ENCODE data around the gene CRADD. TPM values are rescaled to one million over a fixed set of nuclear protein-coding genes. Genes with fewer than 3 reads are reported as not detected.
"Not testable (repeated sequence)": the region's sequence is repeated elsewhere in the genome, so short reads cannot be mapped to it uniquely, and the experiment has no call there.

The CRADD gene
- polyA plus RNA-seq, 4 donors, result 19.0 to 49.4 (median 27.1) TPM

DNA sequence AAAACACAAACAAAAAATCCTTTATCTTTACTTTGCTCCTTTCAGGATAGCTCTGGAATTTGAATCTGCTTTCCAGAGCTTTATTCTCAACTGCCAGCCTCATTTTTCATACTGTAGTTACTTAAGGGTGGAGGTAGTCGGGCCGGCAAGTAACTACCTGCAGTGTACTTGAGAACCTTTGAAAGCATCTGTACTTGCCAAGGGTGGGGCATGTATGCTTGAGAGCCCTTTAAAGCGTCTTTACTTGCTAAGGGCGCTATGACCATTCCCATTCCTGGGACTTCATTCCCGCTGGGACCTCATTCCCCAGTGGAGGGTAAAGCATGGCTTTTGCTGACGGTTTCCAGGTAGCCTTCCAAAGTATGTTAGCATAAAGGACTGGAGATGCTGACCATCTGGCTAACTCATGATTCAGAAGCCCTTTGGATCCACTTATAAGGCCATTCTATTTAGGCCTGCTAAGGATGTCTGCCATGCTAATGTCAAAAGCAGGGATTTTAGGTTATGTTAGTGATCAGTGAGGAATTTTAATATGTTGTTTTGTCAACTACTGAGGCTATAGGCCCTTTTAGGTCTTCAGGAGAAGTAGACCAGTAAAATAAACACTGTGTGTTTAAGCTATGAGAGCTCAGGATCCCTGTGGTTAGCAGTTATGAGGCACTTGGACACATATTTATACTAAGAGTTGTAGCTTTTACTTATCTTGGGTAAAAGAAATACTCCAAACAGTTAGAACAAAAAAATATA is 74.9 kb downstream of the CRADD start:
- FAIRE-seq, result no peak
- Histone ChIP-seq H3K27ac (ENCODE audit: low read depth in 1 of 3, low read length in 2 of 3) (peak overlapping the region in 1 of 3 donors; percentile 1), H3K9me3 (ENCODE audit: control insufficient read depth in 2 of 2, insufficient read depth in 1 of 2, low read depth in 1 of 2, low read length in 1 of 2) (peaks cover 0 to 29% of the 10 kb centered on the region in 2 donors)

DNA sequence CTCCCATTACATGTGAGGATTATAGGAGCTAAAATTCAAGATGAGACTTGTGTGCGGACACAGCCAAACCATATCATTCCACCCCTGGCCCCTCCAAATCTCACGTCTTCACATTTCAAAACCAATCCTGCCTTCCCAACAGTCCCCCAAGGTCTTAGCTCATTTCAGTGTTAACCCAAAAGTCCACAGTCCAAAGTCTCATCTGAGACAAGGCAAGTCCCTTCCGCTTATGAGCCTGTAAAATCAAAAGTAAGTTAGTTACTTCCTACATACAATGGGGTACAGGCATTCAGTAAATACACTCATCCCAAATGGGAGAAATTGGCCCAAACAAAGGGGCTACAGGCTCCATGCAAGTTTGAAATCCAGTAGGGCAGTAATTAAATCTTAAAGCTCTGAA is 76.1 kb downstream of the CRADD start:
- Histone ChIP-seq H3K27ac (ENCODE audit: low read depth in 1 of 3, low read length in 2 of 3) (no peak overlapping the region), H3K36me3 (ENCODE audit: control insufficient read depth in 3 of 3, insufficient read depth in 2 of 3, low read depth in 1 of 3, low read length in 3 of 3) (peaks cover 0 to 2% (median 0%) of the 10 kb centered on the region in 3 donors), H3K9me3 (ENCODE audit: control insufficient read depth in 2 of 2, insufficient read depth in 1 of 2, low read depth in 1 of 2, low read length in 1 of 2) (peaks cover 0 to 29% of the 10 kb centered on the region in 2 donors), H3K4me1 (ENCODE audit: control insufficient read depth in 3 of 3, insufficient read depth in 2 of 3, low read depth in 1 of 3, low read length in 2 of 3) (peaks cover 0 to 4% (median 0%) of the 10 kb centered on the region in 3 donors), H3K27me3 (ENCODE audit: control insufficient read depth in 3 of 3, insufficient read depth in 3 of 3, low read length in 3 of 3) (no peaks in the 10 kb centered on the region), H3K4me3 (ENCODE audit: low read depth in 1 of 3, low read length in 3 of 3) (no peak overlapping the region)
- no peak for DNase-seq
- FAIRE-seq, result no peak
- 84 to 92% (median 87%) methylated on average over 3 of the region's 3 CpGs for WGBS, 3 donors

More for the DNA sequence above, 74.9 kb downstream of the CRADD start:
- Histone ChIP-seq H3K4me3 (ENCODE audit: low read depth in 1 of 3, low read length in 3 of 3) (no peak overlapping the region), H3K4me1 (ENCODE audit: control insufficient read depth in 3 of 3, insufficient read depth in 2 of 3, low read depth in 1 of 3, low read length in 2 of 3) (peaks cover 0 to 4% (median 0%) of the 10 kb centered on the region in 3 donors), H3K27me3 (ENCODE audit: control insufficient read depth in 3 of 3, insufficient read depth in 3 of 3, low read length in 3 of 3) (no peaks in the 10 kb centered on the region), H3K36me3 (ENCODE audit: control insufficient read depth in 3 of 3, insufficient read depth in 2 of 3, low read depth in 1 of 3, low read length in 3 of 3) (peaks cover 0 to 2% (median 0%) of the 10 kb centered on the region in 3 donors)
- 92 to 95% (median 93%) methylated on average over 6 of the region's 6 CpGs for WGBS, 3 donors
- DNase-seq, result no peak

DNA sequence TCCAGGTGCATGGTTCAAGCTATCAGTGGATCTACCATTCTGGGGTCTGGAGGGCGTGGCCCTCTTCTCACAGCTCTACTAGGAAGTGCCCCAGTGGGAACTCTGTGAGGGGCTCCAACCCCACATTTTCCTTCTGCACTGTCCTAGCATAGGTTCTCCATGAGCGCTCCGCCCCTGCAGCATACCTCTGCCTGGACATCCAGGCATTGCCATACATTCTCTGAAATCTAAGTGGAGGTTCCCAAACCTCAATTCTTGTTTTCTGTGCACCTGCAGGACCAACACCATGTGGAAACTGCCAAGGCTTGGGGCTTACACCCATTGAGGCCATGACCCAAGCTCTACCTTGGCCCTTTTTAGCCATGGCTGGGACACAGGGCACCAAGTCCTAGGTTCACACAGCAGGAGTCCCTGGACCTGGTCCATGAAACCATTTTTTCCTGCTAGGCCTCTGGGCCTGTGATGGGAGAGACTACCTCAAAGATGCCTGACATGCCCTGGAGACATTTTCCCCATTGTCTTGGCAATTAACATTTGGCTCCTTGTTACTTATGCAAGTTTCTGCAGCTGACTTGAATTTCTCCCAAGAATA is 76.8 kb downstream of the CRADD start:
- H3K4me1 ChIP-seq (ENCODE audit: control insufficient read depth in 3 of 3, insufficient read depth in 2 of 3, low read depth in 1 of 3, low read length in 2 of 3), result peaks cover 0 to 4% (median 2%) of the 10 kb centered on the region in 3 donors
- peaks cover 0 to 2% (median 0%) of the 10 kb centered on the region in 3 donors for H3K36me3 ChIP-seq (ENCODE audit: control insufficient read depth in 3 of 3, insufficient read depth in 2 of 3, low read depth in 1 of 3, low read length in 3 of 3)
- no peak for DNase-seq
- H3K27me3 ChIP-seq (ENCODE audit: control insufficient read depth in 3 of 3, insufficient read depth in 3 of 3, low read length in 3 of 3), result no peaks in the 10 kb centered on the region
- 93 to 96% (median 95%) methylated on average over 3 of the region's 3 CpGs for WGBS, 3 donors
- FAIRE-seq, result no peak
- no peak overlapping the region for H3K4me3 ChIP-seq (ENCODE audit: low read depth in 1 of 3, low read length in 3 of 3)
- H3K27ac ChIP-seq (ENCODE audit: low read depth in 1 of 3, low read length in 2 of 3), result no peak overlapping the region
- peaks cover 0 to 29% of the 10 kb centered on the region in 2 donors for H3K9me3 ChIP-seq (ENCODE audit: control insufficient read depth in 2 of 2, insufficient read depth in 1 of 2, low read depth in 1 of 2, low read length in 1 of 2)

DNA sequence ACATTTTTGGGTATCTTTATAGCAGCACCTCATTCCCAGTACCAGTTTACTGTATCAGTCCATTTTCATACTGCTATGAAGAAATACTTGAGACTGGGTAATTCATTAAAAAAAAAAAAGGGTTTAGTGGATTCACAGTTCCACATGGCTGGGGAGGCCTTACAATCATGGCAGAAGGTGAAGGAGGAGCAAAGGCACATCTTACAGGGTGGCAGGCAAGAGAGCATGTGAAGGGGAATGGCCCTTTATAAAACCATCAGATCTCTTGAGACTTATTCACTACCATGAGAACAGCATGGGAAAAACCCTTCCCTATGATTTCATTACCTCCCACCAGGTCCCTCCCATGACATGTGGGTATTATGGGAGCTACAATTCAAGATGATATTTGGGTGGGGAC is 77.7 kb downstream of the CRADD start:
- Histone ChIP-seq H3K4me1 (ENCODE audit: control insufficient read depth in 3 of 3, insufficient read depth in 2 of 3, low read depth in 1 of 3, low read length in 2 of 3) (peaks cover 0 to 10% (median 3%) of the 10 kb centered on the region in 3 donors), H3K9me3 (ENCODE audit: control insufficient read depth in 2 of 2, insufficient read depth in 1 of 2, low read depth in 1 of 2, low read length in 1 of 2) (peaks cover 0 to 29% of the 10 kb centered on the region in 2 donors)
- DNase-seq; H3K4me3 ChIP-seq (ENCODE audit: low read depth in 1 of 3, low read length in 3 of 3); H3K36me3 ChIP-seq (ENCODE audit: control insufficient read depth in 3 of 3, insufficient read depth in 2 of 3, low read depth in 1 of 3, low read length in 3 of 3); H3K27me3 ChIP-seq (ENCODE audit: control insufficient read depth in 3 of 3, insufficient read depth in 3 of 3, low read length in 3 of 3); H3K27ac ChIP-seq (ENCODE audit: low read depth in 1 of 3, low read length in 2 of 3); FAIRE-seq: not testable (repeated sequence)

DNA sequence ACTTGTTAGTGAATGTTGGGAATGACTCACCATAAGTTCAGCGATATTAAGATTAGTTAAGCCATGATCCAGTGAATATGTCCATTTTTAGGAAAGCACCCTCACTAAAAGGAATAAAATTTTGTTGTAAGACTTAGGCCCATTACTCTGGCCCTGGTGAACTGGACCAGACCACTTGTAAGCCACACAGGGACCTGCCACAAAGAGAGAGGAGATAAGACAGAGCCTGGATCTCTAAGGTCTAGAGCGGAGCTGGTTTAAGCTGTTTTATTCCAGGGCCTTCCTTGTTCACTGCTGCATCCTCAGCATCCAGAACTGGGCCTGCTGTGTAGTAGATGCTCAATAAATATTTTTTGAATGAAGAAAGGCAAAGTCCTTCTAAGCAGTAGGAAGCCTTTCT is 79.1 kb downstream of the CRADD start:
- WGBS, 3 donors, result 92 to 98% (median 96%) methylated on average over 2 of the region's 2 CpGs
- no peak overlapping the region for H3K27ac ChIP-seq (ENCODE audit: low read depth in 1 of 3, low read length in 2 of 3)
- DNase-seq, result no peak
- peaks cover 0 to 29% of the 10 kb centered on the region in 2 donors for H3K9me3 ChIP-seq (ENCODE audit: control insufficient read depth in 2 of 2, insufficient read depth in 1 of 2, low read depth in 1 of 2, low read length in 1 of 2)
- FAIRE-seq, result no peak
- peaks cover 0 to 14% (median 9%) of the 10 kb centered on the region in 3 donors for H3K4me1 ChIP-seq (ENCODE audit: control insufficient read depth in 3 of 3, insufficient read depth in 2 of 3, low read depth in 1 of 3, low read length in 2 of 3)
- no peak overlapping the region for H3K4me3 ChIP-seq (ENCODE audit: low read depth in 1 of 3, low read length in 3 of 3)
- no peaks in the 10 kb centered on the region for H3K27me3 ChIP-seq (ENCODE audit: control insufficient read depth in 3 of 3, insufficient read depth in 3 of 3, low read length in 3 of 3)
- peaks cover 0 to 2% (median 0%) of the 10 kb centered on the region in 3 donors for H3K36me3 ChIP-seq (ENCODE audit: control insufficient read depth in 3 of 3, insufficient read depth in 2 of 3, low read depth in 1 of 3, low read length in 3 of 3)

DNA sequence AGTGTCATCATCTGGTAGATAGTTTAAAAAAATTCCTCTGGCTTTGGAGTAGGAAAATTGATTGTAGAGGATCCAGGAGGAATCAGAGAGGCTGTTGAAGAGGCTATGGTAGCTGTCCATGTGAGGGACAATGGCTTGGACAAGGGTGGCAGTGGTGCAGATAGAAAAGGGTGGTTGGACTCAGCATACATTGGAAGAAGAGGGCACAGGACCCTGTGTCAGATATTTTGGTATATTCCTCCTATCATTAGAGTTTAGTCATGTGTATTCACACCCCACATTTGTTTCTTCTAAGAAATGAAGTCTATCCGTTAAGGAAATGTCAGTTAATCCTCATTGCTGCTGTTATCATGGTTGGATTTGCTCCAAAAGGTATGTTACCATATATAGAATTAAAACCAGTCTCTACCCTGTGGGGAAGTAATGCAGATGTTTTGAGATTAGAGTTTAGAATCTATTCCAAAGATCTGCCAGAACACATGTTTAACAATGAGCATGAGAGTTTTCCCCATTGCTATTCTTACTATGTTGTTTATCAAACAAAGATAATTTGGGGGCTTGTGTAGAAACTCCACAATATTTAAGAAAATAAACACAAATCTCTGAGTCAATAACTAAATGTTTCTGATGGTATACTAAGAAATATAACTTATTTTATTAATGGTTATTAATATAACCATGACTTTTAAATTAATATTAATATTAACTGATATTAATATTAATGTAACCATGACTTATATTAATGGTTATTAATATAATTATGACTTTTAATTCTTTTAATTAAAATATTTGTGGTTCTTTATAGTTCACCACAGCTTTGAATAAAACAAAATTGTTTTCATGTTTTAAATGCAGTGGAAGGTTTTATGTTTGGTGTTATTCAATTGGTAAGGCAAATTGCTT is 80.9 kb downstream of the CRADD start:
- peaks cover 0 to 2% (median 0%) of the 10 kb centered on the region in 3 donors for H3K36me3 ChIP-seq (ENCODE audit: control insufficient read depth in 3 of 3, insufficient read depth in 2 of 3, low read depth in 1 of 3, low read length in 3 of 3)
- peaks cover 0 to 20% of the 10 kb centered on the region in 2 donors for H3K9me3 ChIP-seq (ENCODE audit: control insufficient read depth in 2 of 2, insufficient read depth in 1 of 2, low read depth in 1 of 2, low read length in 1 of 2)
- 21 to 51% (median 22%) methylated on average over 1 of the region's 1 CpG for WGBS, 3 donors
- DNase-seq (no peak), FAIRE-seq (peak; percentile 36)
- H3K27ac ChIP-seq (ENCODE audit: low read depth in 1 of 3, low read length in 2 of 3), result no peak overlapping the region
- H3K4me3 ChIP-seq (ENCODE audit: low read depth in 1 of 3, low read length in 3 of 3), result no peak overlapping the region
- H3K4me1 ChIP-seq (ENCODE audit: control insufficient read depth in 3 of 3, insufficient read depth in 2 of 3, low read depth in 1 of 3, low read length in 2 of 3), result peaks cover 0 to 14% (median 12%) of the 10 kb centered on the region in 3 donors
- H3K27me3 ChIP-seq (ENCODE audit: control insufficient read depth in 3 of 3, insufficient read depth in 3 of 3, low read length in 3 of 3), result no peaks in the 10 kb centered on the region

DNA sequence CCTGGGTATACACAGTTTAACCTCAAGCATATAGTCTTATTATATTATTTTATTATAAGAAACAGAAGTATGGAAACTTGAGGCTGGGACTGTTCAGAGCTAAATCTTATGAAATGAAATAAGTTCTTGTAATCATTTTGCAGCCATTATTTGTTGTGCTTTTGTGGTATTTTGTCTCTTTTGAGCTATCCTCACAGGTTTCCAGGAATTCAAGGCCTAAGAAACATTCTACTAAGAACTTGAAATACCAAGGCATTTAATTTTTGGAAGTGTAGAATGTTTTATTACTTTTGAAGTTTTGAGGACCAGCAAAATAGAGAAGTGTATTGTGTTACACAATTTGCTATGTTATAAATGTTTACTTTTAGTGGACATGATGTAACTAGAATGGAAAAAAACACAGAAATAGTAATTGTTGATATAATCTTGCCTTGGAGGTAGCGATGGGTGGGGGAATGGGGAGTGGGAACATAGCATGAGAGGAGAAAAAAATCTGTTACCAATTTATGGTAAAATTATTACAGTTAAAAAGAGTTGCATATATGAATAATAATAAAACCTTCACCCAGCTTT is 81.7 kb downstream of the CRADD start:
- no peak for DNase-seq
- no peak for FAIRE-seq
- peaks cover 0 to 2% (median 0%) of the 10 kb centered on the region in 3 donors for H3K36me3 ChIP-seq (ENCODE audit: control insufficient read depth in 3 of 3, insufficient read depth in 2 of 3, low read depth in 1 of 3, low read length in 3 of 3)
- H3K27ac ChIP-seq (ENCODE audit: low read depth in 1 of 3, low read length in 2 of 3), result no peak overlapping the region
- H3K4me1 ChIP-seq (ENCODE audit: control insufficient read depth in 3 of 3, insufficient read depth in 2 of 3, low read depth in 1 of 3, low read length in 2 of 3), result peaks cover 0 to 14% (median 12%) of the 10 kb centered on the region in 3 donors
- peaks cover 0 to 11% of the 10 kb centered on the region in 2 donors for H3K9me3 ChIP-seq (ENCODE audit: control insufficient read depth in 2 of 2, insufficient read depth in 1 of 2, low read depth in 1 of 2, low read length in 1 of 2)
- H3K27me3 ChIP-seq (ENCODE audit: control insufficient read depth in 3 of 3, insufficient read depth in 3 of 3, low read length in 3 of 3), result no peaks in the 10 kb centered on the region
- 65 to 100% (median 71%) methylated on average over 1 of the region's 1 CpG for WGBS, 3 donors
- no peak overlapping the region for H3K4me3 ChIP-seq (ENCODE audit: low read depth in 1 of 3, low read length in 3 of 3)

Data from small intestine (tissue), 7 donors.